Common myeloid progenitor, CD34-positive (primary cell): Measurements from ENCODE around the gene BLNK.
A peak's percentile ranks its signal among the peaks of the same experiment; 100 is the strongest.

ENCODE experiments used
- CTCF ChIA-PET: fragments of 350-600 bp; sonication (Branson Sonifier 250); formaldehyde crosslinking; loops from one replicate; lab custom pipeline; 2021; ENCODE audit warnings: antibody characterized with exemption; lab: Charles Lee
- POLR2A ChIA-PET: fragments of 350-600 bp; sonication (Branson Sonifier 250); formaldehyde crosslinking; loops from one replicate; lab custom pipeline; 2021; ENCODE audit warnings: antibody characterized with exemption; lab: Charles Lee
- DNase-seq, 3 donors: peaks; one replicate each; pipeline versions ENCODE4 v3.0.0 to v3.0.0-alpha.2; 2013
- H3K27ac ChIP-seq, 2 experiments: 1 replicate in 1 of 2; 2 replicates in 1 of 2; pipeline ENCODE4 v1.7.0; 2013; ENCODE audit warnings: inconsistent platforms in 2 of 2, low read length in 2 of 2, mild to moderate bottlenecking in 2 of 2, low read depth in 1 of 2, moderate library complexity in 1 of 2; ENCODE audit not compliant: severe bottlenecking in 2 of 2, insufficient read depth in 1 of 2, poor library complexity in 1 of 2
- H3K27me3 ChIP-seq, 5 experiments: replicated peaks in 2 of 5; 1 replicate in 3 of 5; 2 replicates in 2 of 5; pipeline versions ENCODE4 v1.6.1 to v1.7.0; 2013; ENCODE audit warnings: low read length in 4 of 5, mild to moderate bottlenecking in 2 of 5, moderate library complexity in 2 of 5, inconsistent platforms in 1 of 5; ENCODE audit not compliant: insufficient read depth in 5 of 5, control insufficient read depth in 4 of 5
- H3K36me3 ChIP-seq, 4 experiments: 1 replicate in 2 of 4; 2 replicates in 2 of 4; pipeline versions ENCODE4 v1.6.1 to v1.7.0; 2013; ENCODE audit warnings: low read length in 3 of 4, control low read depth in 1 of 4, mild to moderate bottlenecking in 1 of 4; ENCODE audit not compliant: control insufficient read depth in 4 of 4, insufficient read depth in 4 of 4
- H3K4me1 ChIP-seq, 4 experiments: 1 replicate in 3 of 4; 2 replicates in 1 of 4; pipeline versions ENCODE4 v1.6.1 to v1.7.1; 2013; ENCODE audit warnings: low read length in 3 of 4, mild to moderate bottlenecking in 3 of 4, control low read depth in 1 of 4, inconsistent platforms in 1 of 4, moderate library complexity in 1 of 4; ENCODE audit not compliant: control insufficient read depth in 4 of 4, insufficient read depth in 4 of 4; ENCODE audit errors: control extremely low read depth in 1 of 4
- H3K4me3 ChIP-seq, 7 experiments: 1 replicate in 4 of 7; 2 replicates in 3 of 7; pipeline versions ENCODE4 v1.5.1 to v1.7.0; 2013; ENCODE audit warnings: mild to moderate bottlenecking in 7 of 7, low read length in 6 of 7, moderate library complexity in 6 of 7, inconsistent platforms in 2 of 7, low read depth in 2 of 7, control low read depth in 1 of 7; ENCODE audit not compliant: insufficient read depth in 4 of 7, control insufficient read depth in 1 of 7; ENCODE audit errors: extremely low read depth in 1 of 7
- H3K9me3 ChIP-seq, 5 experiments: 1 replicate in 4 of 5; 2 replicates in 1 of 5; pipeline versions ENCODE4 v1.6.1 to v1.7.1; 2013; ENCODE audit warnings: low read length in 4 of 5, mild to moderate bottlenecking in 2 of 5, inconsistent platforms in 1 of 5, low read depth in 1 of 5, moderate library complexity in 1 of 5; ENCODE audit not compliant: control insufficient read depth in 4 of 5, insufficient read depth in 2 of 5; ENCODE audit errors: control extremely low read depth in 1 of 5
- WGBS: methylation state at CpG from one replicate; pipeline ENCODE4 v1.1.5; 2013; ENCODE audit not compliant: insufficient coverage; 5-methylcytosine and 5-hydroxymethylcytosine counted together

BLNK gene

DNA sequence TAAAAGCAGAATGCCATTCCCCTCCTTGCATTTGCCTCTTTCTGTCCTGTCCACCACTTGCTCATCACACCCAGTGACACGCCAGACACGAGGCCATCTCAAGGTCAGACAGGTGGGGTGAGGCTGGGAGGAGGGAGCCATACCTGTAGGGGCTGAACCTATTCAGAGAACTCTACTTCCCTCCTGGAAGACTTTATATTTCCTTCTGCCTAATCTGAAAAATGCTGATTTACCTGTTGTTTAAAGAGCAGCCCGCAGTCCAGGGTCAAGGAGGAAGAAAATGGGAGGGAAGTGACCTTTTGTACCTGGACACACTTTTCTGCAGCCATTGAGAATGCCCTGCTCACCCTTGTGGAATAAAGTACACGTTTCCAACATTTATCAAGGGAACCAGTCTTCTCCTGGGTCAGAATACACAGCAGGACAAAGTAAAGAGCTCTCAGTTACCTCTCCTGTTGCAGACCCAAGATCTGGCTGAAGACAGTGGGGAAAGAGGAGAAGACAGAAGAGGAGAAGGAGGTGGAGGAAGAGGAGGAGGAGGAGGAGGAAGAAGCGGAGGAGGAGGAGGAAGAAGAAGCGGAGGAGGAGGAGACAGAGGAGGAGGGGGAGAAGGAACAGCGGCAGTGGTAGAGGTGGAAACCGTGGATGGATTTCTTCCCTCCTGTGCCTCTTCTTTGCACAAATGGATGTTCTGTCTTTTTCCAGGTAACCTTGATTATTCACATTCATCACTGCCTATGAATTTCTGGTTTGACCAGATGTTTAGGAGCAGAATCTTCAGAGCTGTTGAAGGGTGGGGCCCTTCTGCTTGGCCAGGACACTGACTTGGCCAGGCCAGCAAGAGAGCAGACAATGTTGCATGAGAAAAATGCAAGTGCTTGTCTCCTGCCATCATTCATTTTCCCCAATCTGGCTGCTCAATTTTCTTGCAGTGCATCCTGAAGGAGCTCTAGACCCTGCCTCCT lies 1.2 kb upstream of the BLNK start:
- Histone ChIP-seq H3K9me3 (no peaks in the 10 kb centered on the region), H3K27me3 (no peaks in the 10 kb centered on the region), H3K4me3 (no peak overlapping the region), H3K4me1 (peaks cover 0 to 17% (median 7%) of the 10 kb centered on the region in 4 experiments), H3K36me3 (no peaks in the 10 kb centered on the region), H3K27ac (no peak overlapping the region)
- DNase-seq = no peak
- WGBS = 96% methylated on average over 5 of the region's 8 CpGs
- CTCF ChIA-PET = interaction anchor here (1.5 kb wide), 1 partner anchor 67 kb away, joined by 4 read pairs; no protein-coding TSS in a partner anchor
- POLR2A ChIA-PET = interaction anchor here (0.6 to 1.0 kb wide), 2 partner anchors 24 to 254 kb away, joined by 3 read pairs; no protein-coding TSS in a partner anchor

DNA sequence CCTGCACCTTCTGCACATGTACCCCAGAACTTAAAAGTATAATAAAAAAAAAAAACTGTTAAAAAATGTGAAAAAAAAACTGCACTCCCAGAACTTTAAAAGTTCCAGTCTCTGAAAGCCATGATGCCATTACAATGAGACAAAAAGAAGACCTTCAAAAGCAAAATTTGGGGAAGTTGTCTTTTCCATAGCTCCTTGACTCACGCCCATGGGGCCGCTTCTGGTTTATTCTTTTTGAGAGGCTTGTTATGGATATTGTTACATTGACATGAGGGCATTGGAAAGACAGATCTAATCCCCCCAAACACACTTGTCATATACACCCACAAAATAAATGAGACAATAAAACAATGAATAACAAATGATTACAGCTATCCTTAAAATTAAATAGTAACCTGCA lies 798 bp downstream of the BLNK start:
- POLR2A ChIA-PET = no interaction called here
- Histone ChIP-seq H3K27ac (no peak overlapping the region), H3K27me3 (no peaks in the 10 kb centered on the region), H3K4me3 (no peak overlapping the region), H3K9me3 (no peaks in the 10 kb centered on the region), H3K36me3 (no peaks in the 10 kb centered on the region), H3K4me1 (peaks cover 0 to 17% (median 5%) of the 10 kb centered on the region in 4 experiments)
- WGBS = no CpG with 5 or more reads among the region's 2 CpGs
- DNase-seq = no peak
- CTCF ChIA-PET = interaction anchor here (0.8 to 2.2 kb wide), 8 partner anchors 9 to 116 kb away, joined by 3 to 8 read pairs (median 3); no protein-coding TSS in a partner anchor

DNA sequence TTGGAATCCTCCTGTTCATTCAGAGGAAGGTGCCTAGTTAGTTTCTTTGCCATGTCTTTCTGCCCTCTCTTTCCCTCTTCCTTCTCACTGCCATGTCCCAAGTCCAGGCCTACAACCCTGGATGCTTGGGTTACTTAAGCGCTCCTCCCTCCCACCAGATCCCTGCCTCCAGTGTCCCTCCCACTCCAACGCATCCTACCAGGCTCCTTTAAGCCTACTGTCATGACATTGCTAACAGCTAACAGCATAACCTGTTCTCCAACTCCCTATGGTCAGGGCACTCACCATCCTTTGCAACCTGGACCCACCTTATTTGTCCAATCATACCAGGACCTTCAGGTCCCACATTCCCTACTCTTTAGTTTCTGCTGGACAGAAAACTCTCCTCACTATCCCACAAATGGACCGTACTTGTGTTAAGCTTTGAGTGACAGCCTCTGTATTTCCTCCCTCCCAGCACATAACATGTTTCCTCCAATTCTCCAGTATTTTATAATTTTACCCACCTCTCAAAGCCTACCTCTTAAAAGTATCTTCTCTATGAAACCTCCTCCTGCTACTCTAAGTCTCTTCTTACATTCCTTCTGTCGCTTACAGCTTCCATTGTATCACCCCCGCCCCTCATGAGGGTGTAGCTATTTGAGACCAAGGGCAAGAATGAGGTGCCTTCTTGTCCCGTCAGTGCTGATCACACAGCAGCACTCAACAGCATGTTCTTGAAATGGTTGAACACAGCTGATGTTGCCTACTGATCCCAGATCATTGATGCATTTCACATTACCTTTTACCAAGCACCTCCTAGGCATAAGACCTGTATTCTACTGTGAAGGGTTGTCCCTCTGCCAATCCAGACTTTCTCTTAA lies 1.7 kb downstream of the BLNK start:
- ChIA-PET POLR2A (no interaction called here), CTCF (interaction anchor here (0.8 to 2.2 kb wide), 4 partner anchors 8 to 115 kb away, joined by 3 to 8 read pairs (median 3); no protein-coding TSS in a partner anchor)
- no peak overlapping the region for H3K27ac ChIP-seq
- H3K4me1 ChIP-seq = peaks cover 0 to 17% (median 5%) of the 10 kb centered on the region in 4 experiments
- no peaks in the 10 kb centered on the region for H3K36me3 ChIP-seq
- H3K9me3 ChIP-seq = no peaks in the 10 kb centered on the region
- peak overlapping the region in 1 of 7 experiments; percentile 27 for H3K4me3 ChIP-seq
- no peaks in the 10 kb centered on the region for H3K27me3 ChIP-seq
- WGBS = 88% methylated on average over 4 of the region's 6 CpGs
- no peak for DNase-seq

DNA sequence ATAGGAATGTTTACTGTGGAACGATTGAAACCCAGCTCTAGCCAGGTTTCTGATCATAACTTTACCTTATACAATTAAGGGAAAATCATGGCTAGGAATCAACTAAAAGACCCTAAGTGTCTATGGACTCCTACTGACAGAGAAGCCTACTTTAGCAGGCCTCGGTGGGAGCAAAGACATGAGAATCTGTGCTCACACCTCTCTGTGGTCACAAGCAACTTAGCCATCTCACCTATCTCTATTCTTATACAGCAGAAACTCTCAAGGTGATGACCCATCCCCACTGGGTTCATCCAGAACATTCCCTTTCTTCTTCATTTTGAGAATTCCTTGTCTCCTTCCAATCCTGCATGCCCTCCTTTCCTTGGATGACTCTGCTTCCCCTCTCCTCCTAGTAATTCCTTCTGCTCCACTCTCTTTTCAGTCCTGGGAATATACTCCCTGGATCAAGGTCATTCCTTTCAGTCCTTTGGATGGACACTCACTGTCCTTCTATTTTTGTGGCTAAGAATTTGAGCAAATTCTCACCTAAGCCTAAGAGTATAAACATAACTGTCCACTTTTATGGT lies 2.9 kb downstream of the BLNK start:
- H3K9me3 ChIP-seq = no peaks in the 10 kb centered on the region
- no peak overlapping the region for H3K27ac ChIP-seq
- ChIA-PET CTCF (interaction anchor here (1.3 to 1.4 kb wide), 2 partner anchors 19 to 39 kb away, joined by 3 to 4 read pairs; no protein-coding TSS in a partner anchor), POLR2A (no interaction called here)
- WGBS = 100% methylated on average over 1 of the region's 2 CpGs
- peaks cover 0 to 12% (median 4%) of the 10 kb centered on the region in 4 experiments for H3K4me1 ChIP-seq
- no peaks in the 10 kb centered on the region for H3K36me3 ChIP-seq
- DNase-seq = no peak
- H3K4me3 ChIP-seq = peak overlapping the region in 1 of 7 experiments; percentile 23
- H3K27me3 ChIP-seq = no peaks in the 10 kb centered on the region

DNA sequence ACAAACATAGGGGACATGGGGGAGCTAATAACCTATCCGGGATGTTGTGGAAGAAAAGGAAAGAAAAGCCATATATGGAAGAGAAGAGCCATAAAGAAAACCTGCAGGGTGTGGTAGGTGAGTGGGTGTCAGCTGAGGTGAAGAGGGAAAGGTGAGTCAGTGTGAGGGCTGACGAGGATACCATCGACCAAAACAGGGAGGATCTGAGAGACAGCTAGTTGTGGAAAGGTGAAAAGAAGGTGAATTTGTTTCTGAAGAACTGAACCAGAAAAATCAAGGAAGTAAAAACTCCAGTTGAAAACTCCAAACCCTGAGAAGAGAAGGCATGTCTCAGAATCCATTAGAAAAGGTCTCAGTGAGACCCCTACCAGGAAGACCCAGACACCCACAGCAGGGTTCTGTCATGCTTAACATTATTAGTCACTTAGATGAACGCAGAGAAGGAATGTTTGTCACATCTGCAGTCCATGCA lies 4.1 kb downstream of the BLNK start:
- DNase-seq = no peak

DNA sequence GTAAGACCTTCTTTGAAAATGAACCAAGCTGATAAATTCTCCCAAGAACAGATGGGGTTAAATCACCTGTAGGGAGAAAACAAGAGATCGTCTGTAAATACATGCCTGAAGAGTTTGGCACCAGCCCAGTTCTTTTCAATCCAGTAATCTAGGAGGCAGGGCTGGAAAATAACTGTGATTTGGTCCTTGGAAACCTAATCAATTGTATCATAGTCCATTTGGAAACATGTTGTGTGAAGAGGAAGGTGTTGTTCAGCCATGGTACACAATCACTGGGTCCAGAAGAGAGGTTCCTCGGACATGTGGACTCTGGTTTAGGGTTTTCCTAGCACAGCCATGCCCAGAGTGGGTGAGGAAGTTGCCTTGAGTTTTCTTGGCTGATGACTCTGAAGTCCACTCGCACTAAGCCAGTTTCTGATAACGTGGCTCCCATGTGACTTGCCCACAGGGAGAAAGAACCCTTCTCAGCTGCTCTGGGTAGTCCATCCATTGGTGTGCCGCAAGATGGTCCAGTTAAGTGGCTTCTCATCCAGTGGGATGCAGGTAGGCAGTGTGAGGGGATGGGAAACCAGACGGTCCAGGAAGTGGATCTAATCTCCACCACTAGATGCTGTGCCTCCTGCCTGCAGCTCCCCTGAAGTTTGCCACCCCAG lies 5.1 kb downstream of the BLNK start:
- DNase-seq = no peak
- H3K36me3 ChIP-seq = no peaks in the 10 kb centered on the region
- CTCF ChIA-PET = interaction anchor here (1.1 kb wide), 1 partner anchor 10 kb away, joined by 3 read pairs; no protein-coding TSS in a partner anchor
- POLR2A ChIA-PET = no interaction called here
- H3K4me1 ChIP-seq = no peaks in the 10 kb centered on the region
- H3K9me3 ChIP-seq = no peaks in the 10 kb centered on the region
- H3K4me3 ChIP-seq = no peak overlapping the region
- no peak overlapping the region for H3K27ac ChIP-seq
- H3K27me3 ChIP-seq = no peaks in the 10 kb centered on the region
- WGBS = 92% methylated on average over 5 of the region's 6 CpGs

More for the DNA sequence above, 4.1 kb downstream of the BLNK start:
- no peaks in the 10 kb centered on the region for H3K9me3 ChIP-seq
- H3K27ac ChIP-seq = no peak overlapping the region
- no peaks in the 10 kb centered on the region for H3K36me3 ChIP-seq
- CTCF ChIA-PET = interaction anchor here (1.3 to 1.4 kb wide), 2 partner anchors 20 to 38 kb away, joined by 3 to 4 read pairs; no protein-coding TSS in a partner anchor
- no peaks in the 10 kb centered on the region for H3K27me3 ChIP-seq
- POLR2A ChIA-PET = no interaction called here
- no peak overlapping the region for H3K4me3 ChIP-seq
- H3K4me1 ChIP-seq = peaks cover 0 to 3% (median 0%) of the 10 kb centered on the region in 4 experiments
- WGBS = 95% methylated on average over 4 of the region's 4 CpGs
